ENCODE results near the gene PCP2.
A peak's percentile ranks its signal among the peaks of the same experiment; 100 is the strongest.

Gene PCP2

DNA sequence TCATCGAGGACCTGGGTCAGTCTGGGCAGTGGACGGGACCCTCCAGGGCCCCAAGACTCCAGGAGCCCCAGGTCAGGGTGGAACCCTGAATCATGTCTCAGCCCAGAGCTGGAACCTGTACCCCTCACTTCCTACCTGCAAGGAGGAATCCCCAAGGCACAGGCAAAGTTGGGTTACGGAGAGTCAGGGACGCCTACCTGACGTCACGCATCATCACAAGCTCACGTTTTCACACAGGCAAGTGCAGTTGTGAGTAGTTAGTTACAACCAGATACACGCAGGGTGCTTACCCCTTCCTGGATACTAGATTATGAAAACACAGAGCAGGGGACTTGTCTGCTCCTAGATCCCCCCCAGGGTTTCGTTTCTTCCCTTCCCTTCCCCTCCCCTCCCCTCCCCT, 37.3 kb upstream of the PCP2 start:
- in situ Hi-C loops (cut with HindIII; ENCODE audit: low sequenced_read_pairs): no loop called here
- no peak for DNase-seq (ENCODE audit: low read depth)
- TF ChIP-seq, protein P1, sequence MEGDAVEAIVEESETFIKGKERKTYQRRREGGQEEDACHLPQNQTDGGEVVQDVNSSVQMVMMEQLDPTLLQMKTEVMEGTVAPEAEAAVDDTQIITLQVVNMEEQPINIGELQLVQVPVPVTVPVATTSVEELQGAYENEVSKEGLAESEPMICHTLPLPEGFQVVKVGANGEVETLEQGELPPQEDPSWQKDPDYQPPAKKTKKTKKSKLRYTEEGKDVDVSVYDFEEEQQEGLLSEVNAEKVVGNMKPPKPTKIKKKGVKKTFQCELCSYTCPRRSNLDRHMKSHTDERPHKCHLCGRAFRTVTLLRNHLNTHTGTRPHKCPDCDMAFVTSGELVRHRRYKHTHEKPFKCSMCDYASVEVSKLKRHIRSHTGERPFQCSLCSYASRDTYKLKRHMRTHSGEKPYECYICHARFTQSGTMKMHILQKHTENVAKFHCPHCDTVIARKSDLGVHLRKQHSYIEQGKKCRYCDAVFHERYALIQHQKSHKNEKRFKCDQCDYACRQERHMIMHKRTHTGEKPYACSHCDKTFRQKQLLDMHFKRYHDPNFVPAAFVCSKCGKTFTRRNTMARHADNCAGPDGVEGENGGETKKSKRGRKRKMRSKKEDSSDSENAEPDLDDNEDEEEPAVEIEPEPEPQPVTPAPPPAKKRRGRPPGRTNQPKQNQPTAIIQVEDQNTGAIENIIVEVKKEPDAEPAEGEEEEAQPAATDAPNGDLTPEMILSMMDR (IDR thresholded peaks at IDR 0.05; ENCODE audit: low read depth, low read length, missing control alignments): no peak
- H3K4me3 ChIP-seq (ENCODE audit: low read depth, low read length): no peak overlapping the region

DNA sequence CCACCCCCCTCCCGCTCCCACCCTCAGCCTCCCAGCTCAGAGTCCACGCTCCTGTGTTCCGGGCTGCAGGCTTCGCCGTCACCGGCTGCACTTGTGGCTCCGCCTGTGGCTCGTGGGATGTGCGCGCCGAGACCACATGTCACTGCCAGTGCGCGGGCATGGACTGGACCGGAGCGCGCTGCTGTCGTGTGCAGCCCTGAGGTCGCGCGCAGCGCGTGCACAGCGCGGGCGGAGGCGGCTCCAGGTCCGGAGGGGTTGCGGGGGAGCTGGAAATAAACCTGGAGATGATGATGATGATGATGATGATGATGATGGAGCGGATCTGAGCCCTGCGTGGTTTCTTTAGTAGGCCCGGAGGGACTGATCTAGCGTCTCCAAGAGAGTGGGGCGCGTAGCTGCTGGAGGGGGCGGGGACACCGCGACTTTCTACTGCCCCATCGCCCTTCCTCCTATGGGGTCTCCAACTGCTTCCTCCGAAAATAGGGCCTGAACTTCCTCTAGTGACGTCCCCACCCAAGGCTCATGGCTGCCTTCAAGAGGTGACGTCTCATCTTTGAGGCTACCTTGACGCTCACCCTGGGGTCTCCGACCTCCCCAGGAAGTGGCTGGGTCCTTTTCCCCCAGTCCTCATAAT, 36.7 kb upstream of the PCP2 start:
- no peak for DNase-seq (ENCODE audit: low read depth)
- in situ Hi-C loops (cut with HindIII; ENCODE audit: low sequenced_read_pairs): no loop called here

DNA sequence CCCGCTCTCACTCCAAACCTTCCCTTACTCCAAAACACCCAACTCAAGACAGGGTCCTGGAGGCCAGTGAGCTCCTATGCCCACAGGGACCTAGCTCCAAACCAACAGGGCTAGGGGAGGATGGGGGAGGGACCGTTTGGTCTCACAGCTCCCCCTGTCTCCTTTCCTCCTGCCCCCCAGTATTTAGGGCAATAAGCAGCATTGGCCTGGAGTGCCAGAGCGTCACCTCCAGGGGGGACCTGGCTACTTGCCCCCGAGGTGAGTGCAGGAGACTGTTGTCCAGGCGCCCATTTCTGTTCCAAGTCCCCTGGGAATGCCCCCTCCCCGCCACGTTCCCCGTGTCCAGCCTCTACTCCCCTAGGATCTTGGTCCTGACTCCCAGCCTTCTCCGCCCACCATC, 36.1 kb upstream of the PCP2 start:
- TF ChIP-seq, protein P1 (IDR thresholded peaks at IDR 0.05; ENCODE audit: low read depth, low read length, missing control alignments): no peak
- H3K4me3 ChIP-seq (ENCODE audit: low read depth, low read length): no peak overlapping the region
- in situ Hi-C loops (cut with HindIII; ENCODE audit: low sequenced_read_pairs): no loop called here
- no peak for DNase-seq (ENCODE audit: low read depth)

More for the DNA sequence above, 36.7 kb upstream of the PCP2 start:
- H3K4me3 ChIP-seq (ENCODE audit: low read depth, low read length): peak overlapping the region; percentile 1
- TF ChIP-seq, protein P1 (IDR thresholded peaks at IDR 0.05; ENCODE audit: low read depth, low read length, missing control alignments): no peak

DNA sequence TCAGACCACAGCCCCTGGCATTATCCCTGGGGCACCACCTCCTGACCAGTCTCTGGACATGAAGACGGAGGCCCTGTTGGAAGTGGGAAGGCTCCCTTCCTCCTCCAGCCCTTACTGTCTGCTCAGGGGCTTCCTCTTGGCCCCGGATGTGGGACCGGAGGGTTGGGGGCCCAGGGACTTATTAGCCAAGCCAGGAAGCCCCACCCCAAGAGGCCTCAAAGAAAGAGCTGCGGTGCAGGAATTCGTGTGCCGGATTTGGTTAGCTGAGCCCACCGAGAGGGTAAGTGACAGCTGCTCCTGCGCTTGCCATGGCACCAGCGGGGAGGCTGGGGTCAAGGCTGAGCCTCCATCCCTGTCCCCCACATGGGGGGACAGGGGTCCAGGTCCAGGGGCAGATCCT, 35.3 kb upstream of the PCP2 start, which contains the start of gene RETN:
RETN (plus strand) TSS at position 208 of the 400 bp plus-strand sequence. CDS start 278 bp downstream, outside the sequence.
- no peak for DNase-seq (ENCODE audit: low read depth)
- in situ Hi-C loops (cut with HindIII; ENCODE audit: low sequenced_read_pairs): no loop called here
- H3K4me3 ChIP-seq (ENCODE audit: low read depth, low read length): no peak within 1 kb of the TSS
- TF ChIP-seq, protein P1 (IDR thresholded peaks at IDR 0.05; ENCODE audit: low read depth, low read length, missing control alignments): no peak

DNA sequence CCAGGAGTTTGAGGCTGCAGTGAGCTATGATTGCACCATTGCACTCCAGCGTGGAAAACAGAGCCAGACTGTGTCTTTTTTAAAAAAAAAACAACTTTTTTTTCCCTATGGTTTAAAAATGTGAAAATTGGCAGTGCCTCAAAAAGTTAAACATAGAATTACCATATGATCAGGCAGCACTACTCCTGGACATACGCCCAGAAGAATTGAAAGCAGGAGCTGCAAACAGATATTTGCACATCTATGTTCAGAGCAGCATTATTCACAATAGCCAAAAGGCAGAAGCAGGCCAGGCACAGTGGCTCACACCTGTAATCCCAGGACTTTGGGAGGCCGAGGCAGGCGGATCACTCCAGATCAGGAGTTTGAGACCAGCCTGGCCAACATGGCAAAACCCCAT, 31.6 kb upstream of the PCP2 start:
- TF ChIP-seq, protein P1 (IDR thresholded peaks at IDR 0.05; ENCODE audit: low read depth, low read length, missing control alignments): no peak
- no peak overlapping the region for H3K4me3 ChIP-seq (ENCODE audit: low read depth, low read length)
- DNase-seq (ENCODE audit: low read depth): no peak
- in situ Hi-C loops (cut with HindIII; ENCODE audit: low sequenced_read_pairs): no loop called here

DNA sequence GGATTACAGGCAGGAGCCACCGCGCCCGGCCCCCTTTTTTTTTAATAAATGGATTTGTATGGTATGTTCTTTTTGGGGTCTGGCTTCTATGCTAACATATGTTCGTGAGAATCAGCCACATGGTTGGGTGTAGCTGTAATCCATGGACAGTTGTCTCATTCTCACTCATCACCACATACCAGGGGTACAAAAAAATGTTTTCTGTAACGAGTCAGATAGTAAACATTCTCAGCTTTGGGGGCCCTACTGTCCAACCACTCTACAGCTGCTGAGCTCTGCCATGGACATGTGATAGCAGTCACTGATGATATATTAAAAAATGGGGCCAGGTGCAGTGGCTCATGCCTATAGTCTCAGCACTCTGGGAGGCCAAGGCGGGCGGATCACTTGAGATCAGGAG, 30.2 kb upstream of the PCP2 start:
- DNase-seq (ENCODE audit: low read depth): no peak
- H3K4me3 ChIP-seq (ENCODE audit: low read depth, low read length): no peak overlapping the region
- TF ChIP-seq, protein P1 (IDR thresholded peaks at IDR 0.05; ENCODE audit: low read depth, low read length, missing control alignments): no peak
- in situ Hi-C loops (cut with HindIII; ENCODE audit: low sequenced_read_pairs): no loop called here

Measured in astrocyte of the cerebellum (primary cell).